ENCODE data around the gene EFCAB11.

DNA sequence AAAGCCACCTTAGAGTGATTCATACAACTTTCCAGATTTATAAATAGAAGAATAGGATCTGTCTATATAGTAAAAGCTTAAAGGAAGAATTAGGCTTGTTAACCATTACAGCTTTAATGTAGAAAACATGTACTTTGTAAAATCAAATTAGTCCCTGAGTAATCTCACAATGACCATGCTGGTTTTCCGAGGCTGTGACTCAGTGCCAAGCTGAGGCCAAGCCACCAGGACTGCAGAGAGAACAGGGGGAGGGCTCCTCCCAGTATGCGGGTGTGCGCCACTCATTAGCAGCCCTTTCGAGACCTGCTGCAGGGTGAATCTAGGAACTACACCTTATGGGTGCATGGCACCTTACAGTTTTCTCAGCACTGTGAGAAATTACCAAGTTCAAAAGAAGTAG, 167.0 kb downstream of the EFCAB11 start:
- TF ChIP-seq CTCF (IDR thresholded peaks at IDR 0.05), result no peak
- TF ChIP-seq EZH2 (IDR thresholded peaks at IDR 0.05; ENCODE audit: borderline replicate concordance, insufficient read depth, low read depth, low read length, poor library complexity, severe bottlenecking), result no peak

All from B cell (primary cell).